NCI-H1105 (cell line): ENCODE data around the gene PUSL1.

Experiments
- DNase-seq: peaks from one replicate; lab custom pipeline; 2025; lab: John Stamatoyannopoulos, UW

Gene PUSL1

GRCh38 chr1:1340791-1341548, 32.6 kb downstream of the PUSL1 start:
- DNase-seq, result no peak

- DNase-seq, result no peak
Measured at GRCh38 chr1:1341549-1342021, 33.2 kb downstream of the PUSL1 start.

- no peak for DNase-seq
Measured at GRCh38 chr1:1342061-1342562, 33.7 kb downstream of the PUSL1 start.

- DNase-seq, result no peak
Measured at GRCh38 chr1:1342584-1343115, 34.3 kb downstream of the PUSL1 start.

GRCh38 chr1:1343811-1344421, 35.5 kb downstream of the PUSL1 start:
- DNase-seq, result no peak

- no peak for DNase-seq
Measured at GRCh38 chr1:1344655-1345361, 36.4 kb downstream of the PUSL1 start.

GRCh38 chr1:1345384-1345783, 37.0 kb downstream of the PUSL1 start:
- no peak for DNase-seq

GRCh38 chr1:1345860-1346500, 37.6 kb downstream of the PUSL1 start:
- no peak for DNase-seq

- no peak for DNase-seq
Measured at GRCh38 chr1:1346501-1346890, 38.1 kb downstream of the PUSL1 start.

GRCh38 chr1:1347026-1347595, 38.7 kb downstream of the PUSL1 start:
- no peak for DNase-seq

- DNase-seq, result no peak
Measured at GRCh38 chr1:1347663-1348419, 39.4 kb downstream of the PUSL1 start.

GRCh38 chr1:1348420-1349255, 40.2 kb downstream of the PUSL1 start:
- no peak for DNase-seq

GRCh38 chr1:1349256-1350012, 41.0 kb downstream of the PUSL1 start, which contains the start of gene DVL1:
TSS of gene DVL1 (minus strand) at chr1:1349418. CDS start at chr1:1349065, 353 bp downstream.
- peak; percentile 52 for DNase-seq

- DNase-seq, result no peak
Measured at GRCh38 chr1:1351511-1352427, 43.4 kb downstream of the PUSL1 start.

GRCh38 chr1:1352786-1353388, 44.5 kb downstream of the PUSL1 start:
- no peak for DNase-seq

GRCh38 chr1:1353389-1354151, 45.2 kb downstream of the PUSL1 start:
- DNase-seq, result no peak
